A673 (cell line): ENCODE results near the gene TK2. TPM values are rescaled to one million over a fixed set of nuclear protein-coding genes. Genes with fewer than 3 reads are reported as not detected.

Experiments used
- BruUV-seq: library from RNA; stranded (reverse); fragments of 400-500 nt; replicated peaks from 2 replicates; lab custom pipeline; 2021; lab: Mats Ljungman, UMichigan
- CTCF ChIA-PET: fragments of 300-600 bp; sonication (Branson Sonifier 250); formaldehyde crosslinking; loops from one replicate; lab custom pipeline; 2022; ENCODE audit warnings: antibody characterized with exemption; lab: Charles Lee
- POLR2A ChIA-PET: fragments of 300-600 bp; sonication (Branson Sonifier 250); formaldehyde crosslinking; loops from one replicate; lab custom pipeline; 2022; ENCODE audit warnings: antibody characterized with exemption; ENCODE audit not compliant: low non-redundant PET; lab: Charles Lee
- DNase-seq: peaks from one replicate; pipeline ENCODE4 v3.0.0-alpha.2; 2015; ENCODE audit warnings: low spot score
- H3K27ac ChIP-seq: fragments of 200-600 bp; sonication (generic); 2 replicates; pipeline ENCODE4 v1.5.1; 2016; ENCODE audit warnings: mixed run types, low read depth, mild to moderate bottlenecking, mixed read lengths, antibody characterized with exemption, low read length; ENCODE audit not compliant: poor library complexity, severe bottlenecking
- H3K27me3 ChIP-seq: fragments of 200-600 bp; sonication (generic); replicated peaks from 2 replicates; pipeline ENCODE4 v1.6.1; 2017; ENCODE audit warnings: mixed run types, low read depth, mild to moderate bottlenecking, mixed read lengths, antibody characterized with exemption, low read length; ENCODE audit not compliant: insufficient read depth, poor library complexity
- H3K36me3 ChIP-seq: fragments of 200-600 bp; sonication (generic); 2 replicates; pipeline ENCODE4 v1.6.1; 2016; ENCODE audit warnings: mixed run types, mild to moderate bottlenecking, mixed read lengths, antibody characterized with exemption, low read length; ENCODE audit not compliant: insufficient read depth, poor library complexity, severe bottlenecking
- H3K4me1 ChIP-seq: fragments of 200-600 bp; sonication (generic); 2 replicates; pipeline ENCODE4 v1.6.1; 2017; ENCODE audit warnings: mixed run types, mild to moderate bottlenecking, mixed read lengths, antibody characterized with exemption, low read length; ENCODE audit not compliant: insufficient read depth, poor library complexity, severe bottlenecking
- H3K4me3 ChIP-seq: fragments of 200-600 bp; sonication (generic); 2 replicates; pipeline ENCODE4 v1.5.1; 2016; ENCODE audit warnings: low read depth, mixed run types, mild to moderate bottlenecking, mixed read lengths, low read length; ENCODE audit not compliant: poor library complexity, severe bottlenecking
- H3K9me3 ChIP-seq: fragments of 200-600 bp; sonication (generic); 2 replicates; pipeline ENCODE4 v1.6.1; 2016; ENCODE audit warnings: mixed run types, low read depth, mild to moderate bottlenecking, mixed read lengths, antibody characterized with exemption, low read length; ENCODE audit not compliant: poor library complexity, severe bottlenecking
- CTCF ChIP-seq: fragments of 300-800, 200-600 bp; sonication (generic); conservative IDR thresholded peaks from 2 replicates; pipeline ENCODE4 v1.5.1; 2017; ENCODE audit warnings: low read depth, mild to moderate bottlenecking, antibody characterized with exemption, low read length, moderate library complexity, mixed read lengths
- EZH2 ChIP-seq: fragments of 200-600 bp; sonication (generic); IDR thresholded peaks from 2 replicates; pipeline ENCODE4 v1.6.1; 2017; ENCODE audit warnings: borderline replicate concordance, low read depth, mild to moderate bottlenecking, mixed read lengths, antibody characterized with exemption, low read length; ENCODE audit not compliant: poor library complexity, severe bottlenecking
- intact Hi-C: fragments of 100-400 bp; cut with micrococcal nuclease; formaldehyde crosslinking; loops from one replicate; pipeline ENCODE4 v1.10.0; 2022; ENCODE audit not compliant: unreplicated experiment
- total RNA-seq: library from RNA; stranded (reverse); gene quantifications from 2 replicates; pipeline ENCODE4 v1.2.3, GENCODE V29; 2021

TK2 gene
- total RNA-seq, 1 experiment from 2014 or later, result 8.2 TPM

- Histone ChIP-seq H3K4me1 (no peaks in the 10 kb centered on the region), H3K4me3 (no peak overlapping the region), H3K36me3 (peaks cover 13% of the 10 kb centered on the region), H3K27me3 (no peaks in the 10 kb centered on the region), H3K9me3 (no peaks in the 10 kb centered on the region), H3K27ac (no peak overlapping the region)
- no peak for TF ChIP-seq EZH2
- no peak; the same call in 1 of the 2 replicates for TF ChIP-seq CTCF
- intact Hi-C loops, result no loop called here
- CTCF ChIA-PET, result interaction anchor here (0.6 kb wide), 1 partner anchor 763 kb away, joined by 4 read pairs; no protein-coding TSS in a partner anchor
- POLR2A ChIA-PET, result no interaction called here
- no TSS peak for BruUV-seq
- no peak for DNase-seq
Measured at GRCh38 chr16:66562409-66562808, 12.5 kb upstream of the TK2 start.

GRCh38 chr16:66561381-66562080 lies 11.6 kb upstream of the TK2 start:
- TF ChIP-seq EZH2 (no peak), CTCF (no peak)
- no TSS peak for BruUV-seq
- ChIA-PET CTCF (no interaction called here), POLR2A (no interaction called here)
- Histone ChIP-seq H3K27ac (no peak overlapping the region), H3K4me3 (no peak overlapping the region), H3K27me3 (no peaks in the 10 kb centered on the region), H3K4me1 (no peaks in the 10 kb centered on the region), H3K9me3 (no peaks in the 10 kb centered on the region), H3K36me3 (peaks cover 11% of the 10 kb centered on the region)
- intact Hi-C loops, result no loop called here
- DNase-seq, result no peak

- intact Hi-C loops, result no loop called here
- Histone ChIP-seq H3K4me3 (no peak overlapping the region), H3K27ac (no peak overlapping the region), H3K4me1 (no peaks in the 10 kb centered on the region), H3K36me3 (peaks cover 11% of the 10 kb centered on the region), H3K9me3 (no peaks in the 10 kb centered on the region), H3K27me3 (no peaks in the 10 kb centered on the region)
- ChIA-PET CTCF (no interaction called here), POLR2A (no interaction called here)
- BruUV-seq, result no TSS peak
- no peak for TF ChIP-seq EZH2
- no peak for TF ChIP-seq CTCF
- no peak for DNase-seq
Measured at GRCh38 chr16:66560107-66560506, 10.2 kb upstream of the TK2 start.
